A673 (cell line): ENCODE results near the gene CIDEC. TPM values are rescaled to one million over a fixed set of nuclear protein-coding genes. Genes with fewer than 3 reads are reported as not detected.

Experiments used
- BruUV-seq: library from RNA; stranded (reverse); fragments of 400-500 nt; replicated peaks from 2 replicates; lab custom pipeline; 2021; lab: Mats Ljungman, UMichigan
- CTCF ChIA-PET: fragments of 300-600 bp; sonication (Branson Sonifier 250); formaldehyde crosslinking; loops from one replicate; lab custom pipeline; 2022; ENCODE audit warnings: antibody characterized with exemption; lab: Charles Lee
- POLR2A ChIA-PET: fragments of 300-600 bp; sonication (Branson Sonifier 250); formaldehyde crosslinking; loops from one replicate; lab custom pipeline; 2022; ENCODE audit warnings: antibody characterized with exemption; ENCODE audit not compliant: low non-redundant PET; lab: Charles Lee
- DNase-seq: peaks from one replicate; pipeline ENCODE4 v3.0.0-alpha.2; 2015; ENCODE audit warnings: low spot score
- H3K27ac ChIP-seq: fragments of 200-600 bp; sonication (generic); 2 replicates; pipeline ENCODE4 v1.5.1; 2016; ENCODE audit warnings: mixed run types, low read depth, mild to moderate bottlenecking, mixed read lengths, antibody characterized with exemption, low read length; ENCODE audit not compliant: poor library complexity, severe bottlenecking
- H3K27me3 ChIP-seq: fragments of 200-600 bp; sonication (generic); replicated peaks from 2 replicates; pipeline ENCODE4 v1.6.1; 2017; ENCODE audit warnings: mixed run types, low read depth, mild to moderate bottlenecking, mixed read lengths, antibody characterized with exemption, low read length; ENCODE audit not compliant: insufficient read depth, poor library complexity
- H3K36me3 ChIP-seq: fragments of 200-600 bp; sonication (generic); 2 replicates; pipeline ENCODE4 v1.6.1; 2016; ENCODE audit warnings: mixed run types, mild to moderate bottlenecking, mixed read lengths, antibody characterized with exemption, low read length; ENCODE audit not compliant: insufficient read depth, poor library complexity, severe bottlenecking
- H3K4me1 ChIP-seq: fragments of 200-600 bp; sonication (generic); 2 replicates; pipeline ENCODE4 v1.6.1; 2017; ENCODE audit warnings: mixed run types, mild to moderate bottlenecking, mixed read lengths, antibody characterized with exemption, low read length; ENCODE audit not compliant: insufficient read depth, poor library complexity, severe bottlenecking
- H3K4me3 ChIP-seq: fragments of 200-600 bp; sonication (generic); 2 replicates; pipeline ENCODE4 v1.5.1; 2016; ENCODE audit warnings: low read depth, mixed run types, mild to moderate bottlenecking, mixed read lengths, low read length; ENCODE audit not compliant: poor library complexity, severe bottlenecking
- H3K9me3 ChIP-seq: fragments of 200-600 bp; sonication (generic); 2 replicates; pipeline ENCODE4 v1.6.1; 2016; ENCODE audit warnings: mixed run types, low read depth, mild to moderate bottlenecking, mixed read lengths, antibody characterized with exemption, low read length; ENCODE audit not compliant: poor library complexity, severe bottlenecking
- CTCF ChIP-seq: fragments of 300-800, 200-600 bp; sonication (generic); conservative IDR thresholded peaks from 2 replicates; pipeline ENCODE4 v1.5.1; 2017; ENCODE audit warnings: low read depth, mild to moderate bottlenecking, antibody characterized with exemption, low read length, moderate library complexity, mixed read lengths
- EZH2 ChIP-seq: fragments of 200-600 bp; sonication (generic); IDR thresholded peaks from 2 replicates; pipeline ENCODE4 v1.6.1; 2017; ENCODE audit warnings: borderline replicate concordance, low read depth, mild to moderate bottlenecking, mixed read lengths, antibody characterized with exemption, low read length; ENCODE audit not compliant: poor library complexity, severe bottlenecking
- intact Hi-C: fragments of 100-400 bp; cut with micrococcal nuclease; formaldehyde crosslinking; loops from one replicate; pipeline ENCODE4 v1.10.0; 2022; ENCODE audit not compliant: unreplicated experiment
- total RNA-seq: library from RNA; stranded (reverse); gene quantifications from 2 replicates; pipeline ENCODE4 v1.2.3, GENCODE V29; 2021

CIDEC gene
- total RNA-seq, 1 experiment from 2014 or later, result not detected

- CTCF ChIA-PET, result interaction anchor here (0.5 kb wide), 1 partner anchor 68 kb away, joined by 5 read pairs; no protein-coding TSS in a partner anchor
- Histone ChIP-seq H3K27ac (peak overlapping the region; percentile 21), H3K27me3 (no peaks in the 10 kb centered on the region), H3K9me3 (no peaks in the 10 kb centered on the region), H3K4me3 (no peak overlapping the region), H3K4me1 (peaks cover 9% of the 10 kb centered on the region), H3K36me3 (no peaks in the 10 kb centered on the region)
- TF ChIP-seq EZH2, result no peak
- DNase-seq, result peak; percentile 68
- intact Hi-C loops, result no loop called here
- POLR2A ChIA-PET, result no interaction called here
- no TSS peak for BruUV-seq
These were observed 15.7 kb downstream of the CIDEC start for GRCh38 chr3:9864200-9864927.

- BruUV-seq, result no TSS peak
- H3K36me3 ChIP-seq, result no peaks in the 10 kb centered on the region
- POLR2A ChIA-PET, result no interaction called here
These were observed 16.8 kb downstream of the CIDEC start for GRCh38 chr3:9863058-9863772.

GRCh38 chr3:9862391-9863057 is 17.5 kb downstream of the CIDEC start:
- no peak for DNase-seq
- TF ChIP-seq CTCF (no peak), EZH2 (no peak)
- Histone ChIP-seq H3K27me3 (no peaks in the 10 kb centered on the region), H3K9me3 (no peaks in the 10 kb centered on the region), H3K4me3 (no peak overlapping the region), H3K27ac (no peak overlapping the region), H3K36me3 (no peaks in the 10 kb centered on the region), H3K4me1 (peaks cover 9% of the 10 kb centered on the region)
- intact Hi-C loops, result no loop called here
- BruUV-seq, result no TSS peak
- POLR2A ChIA-PET, result no interaction called here
- CTCF ChIA-PET, result no interaction called here

More at GRCh38 chr3:9863058-9863772, 16.8 kb downstream of the CIDEC start:
- CTCF ChIA-PET, result no interaction called here
- Histone ChIP-seq H3K9me3 (no peaks in the 10 kb centered on the region), H3K27ac (no peak overlapping the region), H3K4me1 (peaks cover 9% of the 10 kb centered on the region), H3K27me3 (no peaks in the 10 kb centered on the region), H3K4me3 (no peak overlapping the region)
- intact Hi-C loops, result no loop called here
- no peak for TF ChIP-seq EZH2
- no peak for DNase-seq

- no peak for DNase-seq
- Histone ChIP-seq H3K27me3 (no peaks in the 10 kb centered on the region), H3K36me3 (no peaks in the 10 kb centered on the region), H3K9me3 (no peaks in the 10 kb centered on the region), H3K4me1 (peaks cover 9% of the 10 kb centered on the region), H3K4me3 (no peak overlapping the region), H3K27ac (no peak overlapping the region)
- BruUV-seq, result no TSS peak
- intact Hi-C loops, result no loop called here
- ChIA-PET POLR2A (no interaction called here), CTCF (no interaction called here)
- TF ChIP-seq EZH2 (no peak), CTCF (no peak)
These were observed 18.4 kb downstream of the CIDEC start for GRCh38 chr3:9861626-9862130.
